ENCODE results near the gene LRRC23.

DNA sequence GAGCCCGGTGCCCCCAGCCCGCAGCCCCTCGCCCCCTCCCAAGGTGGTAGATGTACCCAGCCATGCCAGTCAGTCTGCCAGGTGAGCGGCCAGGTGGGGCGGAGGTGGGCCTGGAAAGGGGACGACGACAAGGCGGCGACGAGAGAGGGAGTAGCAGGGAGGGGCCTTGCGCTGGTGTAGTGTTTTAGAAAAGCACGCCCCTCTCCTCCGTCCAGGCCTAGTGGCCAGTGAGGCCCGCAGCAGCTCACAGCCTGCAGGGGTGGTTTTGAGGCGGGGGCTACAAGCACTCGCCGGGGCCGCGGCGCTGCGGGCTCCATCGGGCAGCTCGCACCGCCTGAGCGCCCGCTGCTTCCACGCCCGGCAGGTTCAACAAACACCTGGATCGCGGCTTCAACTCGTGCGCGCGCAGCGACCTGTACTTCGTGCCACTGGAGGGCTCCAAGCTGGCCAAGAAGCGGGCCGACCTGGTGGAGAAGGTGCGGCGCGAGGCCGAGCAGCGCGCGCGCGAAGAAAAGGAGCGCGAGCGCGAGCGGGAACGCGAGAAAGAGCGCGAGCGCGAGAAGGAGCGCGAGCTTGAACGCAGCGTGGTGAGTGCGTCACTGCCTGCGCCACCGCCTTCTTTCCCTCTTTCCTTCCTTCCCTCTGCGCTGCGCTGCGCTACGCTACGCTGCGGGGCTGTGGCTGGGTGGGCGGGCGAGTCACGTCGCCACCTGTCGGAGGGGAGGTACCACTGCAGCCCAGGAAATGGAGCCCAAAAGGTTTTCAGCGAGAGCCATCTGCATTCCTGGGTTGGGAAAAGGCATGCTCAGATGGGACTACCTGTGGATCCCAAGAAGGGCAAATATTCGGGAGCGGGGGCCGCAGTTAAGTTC is 33.1 kb downstream of the LRRC23 start:
- TF ChIP-seq, protein P1, sequence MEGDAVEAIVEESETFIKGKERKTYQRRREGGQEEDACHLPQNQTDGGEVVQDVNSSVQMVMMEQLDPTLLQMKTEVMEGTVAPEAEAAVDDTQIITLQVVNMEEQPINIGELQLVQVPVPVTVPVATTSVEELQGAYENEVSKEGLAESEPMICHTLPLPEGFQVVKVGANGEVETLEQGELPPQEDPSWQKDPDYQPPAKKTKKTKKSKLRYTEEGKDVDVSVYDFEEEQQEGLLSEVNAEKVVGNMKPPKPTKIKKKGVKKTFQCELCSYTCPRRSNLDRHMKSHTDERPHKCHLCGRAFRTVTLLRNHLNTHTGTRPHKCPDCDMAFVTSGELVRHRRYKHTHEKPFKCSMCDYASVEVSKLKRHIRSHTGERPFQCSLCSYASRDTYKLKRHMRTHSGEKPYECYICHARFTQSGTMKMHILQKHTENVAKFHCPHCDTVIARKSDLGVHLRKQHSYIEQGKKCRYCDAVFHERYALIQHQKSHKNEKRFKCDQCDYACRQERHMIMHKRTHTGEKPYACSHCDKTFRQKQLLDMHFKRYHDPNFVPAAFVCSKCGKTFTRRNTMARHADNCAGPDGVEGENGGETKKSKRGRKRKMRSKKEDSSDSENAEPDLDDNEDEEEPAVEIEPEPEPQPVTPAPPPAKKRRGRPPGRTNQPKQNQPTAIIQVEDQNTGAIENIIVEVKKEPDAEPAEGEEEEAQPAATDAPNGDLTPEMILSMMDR (IDR thresholded peaks at IDR 0.05), result peak in 6 of 7 experiments; percentile 19 to 98 (median 96)
- peak in 2 of 4 donors; percentile 45 to 61 for TF ChIP-seq POLR2A (IDR thresholded peaks at IDR 0.05)
